ENCODE data around the gene PLD4.

PLD4 gene

GRCh38 chr14:104970231-104971068 is 45.8 kb downstream of the PLD4 start:
- DNase-seq (ENCODE audit: low read depth, low spot score) = peak; percentile 72
- peak overlapping the region; percentile 100 for H3K27ac ChIP-seq

- peak overlapping the region; percentile 100 for H3K27ac ChIP-seq
Measured at GRCh38 chr14:104971447-104972240, 47.0 kb downstream of the PLD4 start.

GRCh38 chr14:104972301-104973134 is 47.8 kb downstream of the PLD4 start:
- peak; percentile 93 for DNase-seq (ENCODE audit: low read depth, low spot score)
- H3K27ac ChIP-seq = peak overlapping the region; percentile 100

More at GRCh38 chr14:104971447-104972240, 47.0 kb downstream of the PLD4 start:
- no peak for DNase-seq (ENCODE audit: low read depth, low spot score)

GRCh38 chr14:104973135-104973384 is 48.4 kb downstream of the PLD4 start:
- H3K27ac ChIP-seq = peak overlapping the region; percentile 100

GRCh38 chr14:104973385-104974145 is 48.9 kb downstream of the PLD4 start:
- peak; percentile 94 for DNase-seq (ENCODE audit: low read depth, low spot score)
- H3K27ac ChIP-seq = peak overlapping the region; percentile 100

More at GRCh38 chr14:104973135-104973384, 48.4 kb downstream of the PLD4 start:
- DNase-seq (ENCODE audit: low read depth, low spot score) = no peak

- no peak for DNase-seq (ENCODE audit: low read depth, low spot score)
- H3K27ac ChIP-seq = peak overlapping the region; percentile 100
Measured at GRCh38 chr14:104974146-104974541, 49.5 kb downstream of the PLD4 start.

- DNase-seq (ENCODE audit: low read depth, low spot score) = no peak
- H3K27ac ChIP-seq = peak overlapping the region; percentile 100
Measured at GRCh38 chr14:104974665-104975390, 50.1 kb downstream of the PLD4 start.

- no peak for DNase-seq (ENCODE audit: low read depth, low spot score)
- H3K27ac ChIP-seq = peak overlapping the region; percentile 100
Measured at GRCh38 chr14:104975481-104976197, 51.0 kb downstream of the PLD4 start.

GRCh38 chr14:104976198-104977007 is 51.7 kb downstream of the PLD4 start:
- no peak for DNase-seq (ENCODE audit: low read depth, low spot score)
- H3K27ac ChIP-seq = peak overlapping the region; percentile 65

- no peak for DNase-seq (ENCODE audit: low read depth, low spot score)
- peak overlapping the region; percentile 65 for H3K27ac ChIP-seq
Measured at GRCh38 chr14:104977008-104977680, 52.5 kb downstream of the PLD4 start.

GRCh38 chr14:104977681-104978653 is 53.3 kb downstream of the PLD4 start, which contains the start of gene AHNAK2:
Gene AHNAK2, minus strand, starts transcription at chr14:104978374. Its CDS starts 137 bp downstream, at chr14:104978237.
- peak within 1 kb of the TSS; percentile 65 for H3K27ac ChIP-seq
- DNase-seq (ENCODE audit: low read depth, low spot score) = no peak

GRCh38 chr14:104978746-104979691 is 54.3 kb downstream of the PLD4 start:
- no peak overlapping the region for H3K27ac ChIP-seq
- DNase-seq (ENCODE audit: low read depth, low spot score) = no peak

- no peak for DNase-seq (ENCODE audit: low read depth, low spot score)
- H3K27ac ChIP-seq = no peak overlapping the region
Measured at GRCh38 chr14:104979758-104980610, 55.3 kb downstream of the PLD4 start.
